GM18907 (cell line): Measurements from ENCODE around the gene DPP6.

Source experiments
- ATAC-seq: cut with Tn5 transposase; IDR thresholded peaks from one replicate; pipeline ENCODE4 v1.9.1; 2021; ENCODE audit warnings: mild to moderate bottlenecking, moderate library complexity; ENCODE audit not compliant: unreplicated experiment

Gene DPP6

GRCh38 chr7:154898973-154899855 is 847.0 kb downstream of the DPP6 start:
- ATAC-seq: no peak

- no peak for ATAC-seq
These were observed 847.7 kb downstream of the DPP6 start for GRCh38 chr7:154899862-154900261.

DNA sequence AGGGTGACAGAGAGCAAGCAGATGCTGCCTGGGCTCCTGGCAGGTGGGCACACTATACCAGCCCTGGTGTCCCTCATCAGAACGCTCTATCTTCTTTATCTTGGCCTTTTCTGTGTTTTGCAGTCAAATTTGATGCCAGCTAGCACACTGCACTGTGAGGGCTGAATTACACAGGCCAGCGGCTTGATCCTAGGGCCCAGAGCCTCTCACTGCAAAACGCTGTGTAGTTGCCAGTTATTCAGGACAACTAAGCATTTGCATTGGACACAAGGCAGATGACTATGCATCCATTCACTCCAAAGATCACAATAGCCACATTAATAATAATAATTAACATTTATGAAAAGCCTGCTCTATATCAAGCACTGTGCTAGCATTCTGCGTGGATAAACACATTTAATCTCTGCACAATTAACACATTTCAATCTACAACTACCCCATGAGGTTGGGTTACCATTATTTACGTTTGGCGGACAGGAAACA is 850.4 kb downstream of the DPP6 start:
- ATAC-seq: no peak

GRCh38 chr7:154903083-154903731 is 851.0 kb downstream of the DPP6 start:
- ATAC-seq: no peak

- ATAC-seq: no peak
These were observed 852.9 kb downstream of the DPP6 start for GRCh38 chr7:154905146-154905545.

DNA sequence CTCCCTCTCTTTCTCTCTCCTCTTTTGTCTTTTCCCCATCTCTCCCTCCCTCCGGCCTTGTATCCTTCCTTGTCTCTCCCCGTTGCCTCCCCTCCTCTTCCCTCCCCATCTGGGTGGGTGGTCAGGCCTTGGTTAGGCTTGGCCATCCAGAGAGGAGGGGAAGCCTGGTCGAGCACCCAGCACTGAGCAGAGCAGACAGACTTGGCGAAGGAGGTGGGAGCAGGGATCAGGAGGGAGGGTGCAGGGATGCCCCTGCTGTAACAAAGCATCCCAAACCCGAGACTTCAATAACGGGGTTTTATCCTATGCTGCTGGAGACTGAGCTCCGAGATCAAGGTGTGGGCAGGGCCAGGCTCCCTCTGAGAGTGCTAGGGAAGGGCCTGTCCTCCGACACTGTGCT is 853.4 kb downstream of the DPP6 start:
- no peak for ATAC-seq

- no peak for ATAC-seq
These were observed 854.0 kb downstream of the DPP6 start for GRCh38 chr7:154906201-154906600.

DNA sequence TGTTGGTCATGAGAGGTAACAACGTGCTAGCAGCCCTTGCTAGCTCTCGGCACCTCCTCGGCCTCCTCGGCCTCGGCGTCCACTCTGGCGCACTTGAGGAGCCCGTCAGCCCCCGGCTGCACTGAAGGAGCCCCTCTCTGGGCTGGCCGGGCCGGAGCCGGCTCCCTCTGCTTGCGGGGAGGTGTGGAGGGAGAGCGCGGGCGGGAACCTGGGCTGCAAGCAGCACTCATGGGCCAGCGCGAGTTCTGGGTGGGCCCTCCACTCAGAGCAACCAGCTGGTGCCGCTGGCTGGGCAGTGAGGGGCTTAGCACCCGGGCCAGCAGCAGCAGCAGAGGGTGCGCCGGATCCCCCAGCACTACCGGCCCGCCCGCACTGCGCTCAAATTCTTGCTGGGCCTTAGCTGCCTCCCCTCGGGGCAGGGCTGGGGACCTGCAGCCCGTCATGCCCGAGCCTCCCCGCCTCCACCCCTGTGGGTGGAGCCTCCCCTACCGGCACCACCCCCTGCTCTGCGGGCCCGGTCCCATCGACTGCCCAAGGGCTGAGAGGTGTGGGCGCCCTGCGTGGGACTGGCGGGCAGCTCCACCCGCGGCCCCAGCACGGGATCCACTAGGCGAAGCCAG is 854.6 kb downstream of the DPP6 start:
- ATAC-seq: no peak

DNA sequence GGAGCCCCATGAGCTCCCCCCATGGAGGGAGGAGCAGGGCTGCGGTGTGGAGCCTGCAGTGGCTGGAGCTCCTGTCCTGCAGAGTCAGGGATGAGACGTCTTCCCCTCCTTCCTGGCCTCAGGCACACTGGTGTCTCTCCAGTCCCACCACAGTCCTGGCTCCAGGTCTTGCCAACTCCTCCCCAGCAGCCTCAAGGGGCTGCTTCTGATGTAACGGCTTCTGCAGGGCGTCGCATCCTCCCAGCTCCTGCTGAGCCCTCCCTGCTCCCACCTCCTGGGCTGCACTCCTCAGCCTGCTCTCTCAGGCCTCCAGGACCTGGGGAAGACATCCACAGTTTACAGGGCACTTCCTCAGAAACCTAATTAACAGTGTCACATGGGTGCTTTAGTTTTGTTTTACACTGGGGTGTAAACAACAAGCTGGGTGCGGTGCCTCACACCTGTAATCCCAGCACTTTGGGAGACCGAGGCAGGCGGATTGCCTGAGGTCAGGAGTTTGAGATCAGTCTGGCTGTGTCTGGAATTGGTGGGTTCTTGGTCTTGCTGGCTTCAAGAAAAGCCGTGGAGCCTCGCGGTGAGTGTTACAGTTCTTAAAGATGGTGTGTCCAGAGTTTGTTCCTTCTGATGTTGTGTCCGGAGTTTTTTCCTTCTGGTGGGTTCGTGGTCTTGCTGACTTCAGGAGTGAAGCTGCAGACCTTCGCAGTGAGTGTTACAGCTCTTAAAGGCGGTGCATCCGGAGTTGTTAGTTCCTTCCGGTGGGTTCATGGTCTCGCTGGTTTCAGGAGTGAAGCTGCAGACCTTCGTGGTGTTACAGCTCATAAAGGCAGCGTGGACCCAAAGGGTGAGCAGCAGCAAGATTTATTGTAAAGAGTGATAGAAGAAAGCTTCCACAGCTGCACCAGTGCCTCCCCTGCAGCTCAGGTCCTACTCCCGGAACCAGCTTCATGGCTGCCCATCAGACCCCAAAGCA is 855.7 kb downstream of the DPP6 start:
- no peak for ATAC-seq

- no peak for ATAC-seq
These were observed 857.3 kb downstream of the DPP6 start for GRCh38 chr7:154909241-154910105.

DNA sequence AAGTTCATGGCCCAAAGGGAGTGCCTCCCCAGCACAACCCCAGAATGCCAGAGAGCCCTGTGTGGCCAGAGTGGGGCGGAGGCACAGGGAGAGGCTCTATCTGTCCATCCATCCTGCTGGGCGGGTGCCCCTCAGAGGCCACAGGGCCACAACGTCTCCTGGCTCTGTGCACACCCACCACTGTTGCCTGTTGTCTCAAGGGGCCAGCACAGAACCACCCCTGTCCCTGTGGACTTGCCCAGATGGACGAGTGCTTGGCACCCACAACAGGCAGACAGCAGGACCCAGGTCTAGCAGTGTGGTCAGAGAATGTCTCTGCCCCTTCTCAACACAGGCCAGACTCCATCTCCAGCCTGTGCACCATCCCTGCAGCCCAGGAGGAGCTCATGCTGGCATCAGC is 857.9 kb downstream of the DPP6 start:
- ATAC-seq: no peak

DNA sequence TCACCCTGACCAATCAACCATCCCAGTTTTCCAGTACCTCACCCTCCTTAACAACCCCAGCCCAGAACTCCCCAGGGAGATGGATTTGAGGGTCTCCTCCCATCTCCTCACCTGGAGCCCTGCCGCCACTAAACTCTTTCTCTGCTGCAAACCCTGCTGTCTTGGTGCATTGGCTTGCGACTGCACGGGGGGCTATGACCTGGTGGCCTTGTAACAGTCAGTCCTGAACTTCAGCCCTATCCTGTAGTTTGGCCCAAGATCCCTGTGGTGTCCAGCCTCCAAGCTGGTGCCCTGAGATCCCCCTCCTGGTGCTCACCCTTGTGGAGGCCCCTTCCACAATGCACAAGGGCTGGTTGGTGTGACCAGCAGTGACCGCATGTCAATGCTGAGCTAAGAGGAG is 858.8 kb downstream of the DPP6 start:
- ATAC-seq: no peak

GRCh38 chr7:154911411-154911810 is 859.2 kb downstream of the DPP6 start:
- ATAC-seq: no peak

DNA sequence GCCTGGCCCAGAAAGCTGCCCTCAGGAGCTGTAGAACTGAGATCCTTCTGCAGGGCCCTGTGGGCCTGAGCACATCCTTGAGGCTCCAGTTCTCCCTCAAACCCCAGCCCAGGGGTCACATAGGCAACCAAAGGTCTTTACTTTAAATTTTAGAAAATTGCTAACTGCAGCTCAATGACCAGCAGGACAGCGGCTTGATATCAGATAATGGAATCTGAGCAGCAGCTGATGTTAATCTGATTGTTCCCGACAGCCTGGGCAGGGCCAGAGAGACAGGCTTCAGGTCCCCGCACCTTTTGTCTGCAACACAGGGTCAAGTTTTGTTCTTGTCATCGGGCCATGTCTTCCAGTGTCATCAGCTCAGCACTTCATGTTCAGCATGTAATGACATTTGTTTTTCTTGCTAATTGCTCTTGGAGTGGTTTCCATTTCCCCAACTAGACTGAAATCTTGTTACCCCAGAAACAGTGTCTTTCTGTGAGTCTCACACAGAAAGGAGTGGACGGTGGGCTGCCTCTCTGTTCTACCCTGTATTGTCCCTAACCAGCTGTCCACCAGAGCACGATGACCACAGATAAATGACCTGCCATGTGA is 859.8 kb downstream of the DPP6 start:
- ATAC-seq: no peak

DNA sequence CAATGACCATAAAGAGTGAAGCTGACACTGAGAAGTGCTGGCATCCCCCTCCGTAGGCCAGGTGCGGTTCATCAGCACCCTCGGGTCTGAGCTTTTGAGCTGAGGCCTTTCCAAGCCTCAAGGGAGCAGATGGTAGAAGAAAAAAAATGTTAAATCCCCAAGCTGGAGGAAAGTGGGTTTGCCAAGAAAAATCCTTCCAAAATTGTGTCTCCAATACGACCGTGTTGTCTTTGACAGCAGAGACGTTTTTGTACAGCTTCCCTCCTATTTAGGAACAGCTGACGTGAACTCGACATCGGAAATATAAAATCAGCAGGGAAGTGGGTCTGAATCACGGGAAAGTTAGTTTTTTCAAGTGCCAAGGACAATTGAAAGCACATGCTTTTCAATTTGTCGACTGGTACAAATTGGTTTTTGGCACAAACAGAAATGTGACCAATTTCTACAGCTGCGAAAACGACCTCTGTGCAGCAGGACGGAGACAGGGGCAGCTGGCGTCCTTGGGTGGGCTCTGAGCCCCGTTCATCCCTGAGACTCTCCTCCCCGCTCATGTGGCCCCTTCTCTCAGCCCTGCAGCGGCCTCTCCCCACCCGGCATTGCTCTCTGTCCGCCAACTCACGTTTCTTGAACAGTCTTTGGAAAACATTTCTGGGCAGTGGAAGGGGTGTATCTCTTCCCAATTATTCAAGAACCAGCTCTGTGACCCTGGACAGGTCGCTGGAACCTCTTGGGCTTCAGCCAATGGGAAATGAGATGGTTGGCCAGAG is 860.9 kb downstream of the DPP6 start:
- no peak for ATAC-seq

DNA sequence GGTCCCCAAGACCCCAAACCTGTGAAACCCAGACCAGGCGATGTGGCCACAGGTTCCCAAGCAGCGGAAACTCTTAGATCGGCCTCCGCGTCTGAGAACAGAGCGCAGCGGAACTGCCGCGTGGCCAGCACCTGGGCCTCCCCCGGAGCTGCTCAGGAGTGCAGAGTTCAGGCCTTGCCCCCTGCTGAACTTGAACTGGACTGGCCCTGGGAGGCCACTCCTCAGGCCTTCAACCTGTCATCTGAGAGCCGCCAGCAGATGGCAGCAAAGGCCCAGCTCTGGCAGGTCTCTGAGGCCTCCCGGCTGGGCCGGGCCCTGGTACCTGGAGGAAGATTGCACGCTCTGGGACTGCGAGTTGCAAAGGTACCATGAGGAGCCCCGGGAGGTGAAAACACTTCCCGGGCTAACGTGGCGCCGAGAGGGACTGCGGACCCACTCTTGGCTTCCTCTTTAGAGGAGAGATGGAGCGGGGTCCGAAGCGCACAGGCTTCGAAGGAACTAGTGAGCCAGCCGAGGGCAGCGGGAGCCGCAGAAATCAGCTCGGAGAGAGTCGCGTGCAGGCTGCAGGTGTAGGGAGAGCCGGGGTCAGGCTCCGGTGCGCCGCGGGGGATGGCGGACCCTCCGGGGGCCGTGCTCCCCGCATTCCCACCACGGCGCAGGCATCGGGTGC is 861.6 kb downstream of the DPP6 start:
- ATAC-seq: peak; percentile 97

- no peak for ATAC-seq
These were observed 862.3 kb downstream of the DPP6 start for GRCh38 chr7:154914308-154914995.
